ENCODE data around the gene BCKDHB.
"Not testable (repeated sequence)": the region's sequence is repeated elsewhere in the genome, so short reads cannot be mapped to it uniquely, and the experiment has no call there.

Gene BCKDHB

GRCh38 chr6:80280262-80281010 is 174.0 kb downstream of the BCKDHB start:
- no peak for DNase-seq
- WGBS (ENCODE audit: insufficient coverage) = 100% methylated on average over 2 of the region's 2 CpGs
- H3K9me3 ChIP-seq (ENCODE audit: control extremely low read depth in 1 of 5, control insufficient read depth in 4 of 5, insufficient read depth in 2 of 5, low read depth in 1 of 5, low read length in 4 of 5) = no peaks in the 10 kb centered on the region
- no peaks in the 10 kb centered on the region for H3K27me3 ChIP-seq (replicated peaks in 2 of 5; ENCODE audit: control insufficient read depth in 4 of 5, insufficient read depth in 5 of 5, low read length in 4 of 5)
- ChIA-PET CTCF (no interaction called here), POLR2A (no interaction called here)
- no peaks in the 10 kb centered on the region for H3K36me3 ChIP-seq (ENCODE audit: control insufficient read depth in 4 of 4, insufficient read depth in 4 of 4, low read length in 3 of 4)
- H3K27ac ChIP-seq (ENCODE audit: insufficient read depth in 1 of 2, low read depth in 1 of 2, low read length in 2 of 2, poor library complexity in 1 of 2, severe bottlenecking in 2 of 2) = no peak overlapping the region
- no peaks in the 10 kb centered on the region for H3K4me1 ChIP-seq (ENCODE audit: control extremely low read depth in 1 of 4, control insufficient read depth in 4 of 4, insufficient read depth in 4 of 4, low read length in 3 of 4)
- no peak overlapping the region for H3K4me3 ChIP-seq (ENCODE audit: control insufficient read depth in 1 of 7, extremely low read depth in 1 of 7, insufficient read depth in 4 of 7, low read depth in 2 of 7, low read length in 6 of 7)

GRCh38 chr6:80282913-80283554 is 176.6 kb downstream of the BCKDHB start:
- Histone ChIP-seq H3K4me1 (ENCODE audit: control extremely low read depth in 1 of 4, control insufficient read depth in 4 of 4, insufficient read depth in 4 of 4, low read length in 3 of 4) (no peaks in the 10 kb centered on the region), H3K27me3 (replicated peaks in 2 of 5; ENCODE audit: control insufficient read depth in 4 of 5, insufficient read depth in 5 of 5, low read length in 4 of 5) (no peaks in the 10 kb centered on the region), H3K4me3 (ENCODE audit: control insufficient read depth in 1 of 7, extremely low read depth in 1 of 7, insufficient read depth in 4 of 7, low read depth in 2 of 7, low read length in 6 of 7) (no peak overlapping the region), H3K9me3 (ENCODE audit: control extremely low read depth in 1 of 5, control insufficient read depth in 4 of 5, insufficient read depth in 2 of 5, low read depth in 1 of 5, low read length in 4 of 5) (no peaks in the 10 kb centered on the region), H3K27ac (ENCODE audit: insufficient read depth in 1 of 2, low read depth in 1 of 2, low read length in 2 of 2, poor library complexity in 1 of 2, severe bottlenecking in 2 of 2) (no peak overlapping the region), H3K36me3 (ENCODE audit: control insufficient read depth in 4 of 4, insufficient read depth in 4 of 4, low read length in 3 of 4) (no peaks in the 10 kb centered on the region)
- DNase-seq = no peak
- ChIA-PET POLR2A (no interaction called here), CTCF (no interaction called here)
- WGBS (ENCODE audit: insufficient coverage) = no CpG with 5 or more reads among the region's 2 CpGs

GRCh38 chr6:80287112-80287511 is 180.6 kb downstream of the BCKDHB start:
- ChIA-PET CTCF (no interaction called here), POLR2A (no interaction called here)
- DNase-seq = no peak
- Histone ChIP-seq H3K4me1 (ENCODE audit: control extremely low read depth in 1 of 4, control insufficient read depth in 4 of 4, insufficient read depth in 4 of 4, low read length in 3 of 4) (no peaks in the 10 kb centered on the region), H3K4me3 (ENCODE audit: control insufficient read depth in 1 of 7, extremely low read depth in 1 of 7, insufficient read depth in 4 of 7, low read depth in 2 of 7, low read length in 6 of 7) (no peak overlapping the region), H3K27me3 (replicated peaks in 2 of 5; ENCODE audit: control insufficient read depth in 4 of 5, insufficient read depth in 5 of 5, low read length in 4 of 5) (no peaks in the 10 kb centered on the region), H3K36me3 (ENCODE audit: control insufficient read depth in 4 of 4, insufficient read depth in 4 of 4, low read length in 3 of 4) (no peaks in the 10 kb centered on the region), H3K27ac (ENCODE audit: insufficient read depth in 1 of 2, low read depth in 1 of 2, low read length in 2 of 2, poor library complexity in 1 of 2, severe bottlenecking in 2 of 2) (no peak overlapping the region), H3K9me3 (ENCODE audit: control extremely low read depth in 1 of 5, control insufficient read depth in 4 of 5, insufficient read depth in 2 of 5, low read depth in 1 of 5, low read length in 4 of 5) (peaks cover 0 to 5% (median 1%) of the 10 kb centered on the region in 5 experiments)

- CTCF ChIA-PET = no interaction called here
- no peak overlapping the region for H3K27ac ChIP-seq (ENCODE audit: insufficient read depth in 1 of 2, low read depth in 1 of 2, low read length in 2 of 2, poor library complexity in 1 of 2, severe bottlenecking in 2 of 2)
- H3K4me1 ChIP-seq (ENCODE audit: control extremely low read depth in 1 of 4, control insufficient read depth in 4 of 4, insufficient read depth in 4 of 4, low read length in 3 of 4) = no peaks in the 10 kb centered on the region
- DNase-seq = no peak
- 92% methylated on average over 2 of the region's 3 CpGs for WGBS (ENCODE audit: insufficient coverage)
- POLR2A ChIA-PET = no interaction called here
- no peak overlapping the region for H3K4me3 ChIP-seq (ENCODE audit: control insufficient read depth in 1 of 7, extremely low read depth in 1 of 7, insufficient read depth in 4 of 7, low read depth in 2 of 7, low read length in 6 of 7)
- peaks cover 0 to 6% (median 1%) of the 10 kb centered on the region in 5 experiments for H3K9me3 ChIP-seq (ENCODE audit: control extremely low read depth in 1 of 5, control insufficient read depth in 4 of 5, insufficient read depth in 2 of 5, low read depth in 1 of 5, low read length in 4 of 5)
- H3K27me3 ChIP-seq (replicated peaks in 2 of 5; ENCODE audit: control insufficient read depth in 4 of 5, insufficient read depth in 5 of 5, low read length in 4 of 5) = no peaks in the 10 kb centered on the region
- H3K36me3 ChIP-seq (ENCODE audit: control insufficient read depth in 4 of 4, insufficient read depth in 4 of 4, low read length in 3 of 4) = no peaks in the 10 kb centered on the region
These were observed 181.1 kb downstream of the BCKDHB start for GRCh38 chr6:80287607-80288006.

GRCh38 chr6:80289727-80290126 is 183.3 kb downstream of the BCKDHB start:
- no peak overlapping the region for H3K27ac ChIP-seq (ENCODE audit: insufficient read depth in 1 of 2, low read depth in 1 of 2, low read length in 2 of 2, poor library complexity in 1 of 2, severe bottlenecking in 2 of 2)
- WGBS (ENCODE audit: insufficient coverage) = 59% methylated on average over 3 of the region's 3 CpGs
- ChIA-PET CTCF (no interaction called here), POLR2A (no interaction called here)
- no peak for DNase-seq
- no peak overlapping the region for H3K4me3 ChIP-seq (ENCODE audit: control insufficient read depth in 1 of 7, extremely low read depth in 1 of 7, insufficient read depth in 4 of 7, low read depth in 2 of 7, low read length in 6 of 7)
- no peaks in the 10 kb centered on the region for H3K4me1 ChIP-seq (ENCODE audit: control extremely low read depth in 1 of 4, control insufficient read depth in 4 of 4, insufficient read depth in 4 of 4, low read length in 3 of 4)
- H3K9me3 ChIP-seq (ENCODE audit: control extremely low read depth in 1 of 5, control insufficient read depth in 4 of 5, insufficient read depth in 2 of 5, low read depth in 1 of 5, low read length in 4 of 5) = peaks cover 0 to 21% (median 13%) of the 10 kb centered on the region in 5 experiments
- H3K36me3 ChIP-seq (ENCODE audit: control insufficient read depth in 4 of 4, insufficient read depth in 4 of 4, low read length in 3 of 4) = no peaks in the 10 kb centered on the region
- H3K27me3 ChIP-seq (replicated peaks in 2 of 5; ENCODE audit: control insufficient read depth in 4 of 5, insufficient read depth in 5 of 5, low read length in 4 of 5) = no peaks in the 10 kb centered on the region

- WGBS (ENCODE audit: insufficient coverage) = 87% methylated on average over 3 of the region's 4 CpGs
- peaks cover 3 to 28% (median 21%) of the 10 kb centered on the region in 5 experiments for H3K9me3 ChIP-seq (ENCODE audit: control extremely low read depth in 1 of 5, control insufficient read depth in 4 of 5, insufficient read depth in 2 of 5, low read depth in 1 of 5, low read length in 4 of 5)
- DNase-seq = peak in 2 of 3 donors; percentile 9 to 15
- H3K27ac ChIP-seq (ENCODE audit: insufficient read depth in 1 of 2, low read depth in 1 of 2, low read length in 2 of 2, poor library complexity in 1 of 2, severe bottlenecking in 2 of 2); H3K36me3 ChIP-seq (ENCODE audit: control insufficient read depth in 4 of 4, insufficient read depth in 4 of 4, low read length in 3 of 4); POLR2A ChIA-PET; H3K4me3 ChIP-seq (ENCODE audit: control insufficient read depth in 1 of 7, extremely low read depth in 1 of 7, insufficient read depth in 4 of 7, low read depth in 2 of 7, low read length in 6 of 7); H3K4me1 ChIP-seq (ENCODE audit: control extremely low read depth in 1 of 4, control insufficient read depth in 4 of 4, insufficient read depth in 4 of 4, low read length in 3 of 4); CTCF ChIA-PET; H3K27me3 ChIP-seq (replicated peaks in 2 of 5; ENCODE audit: control insufficient read depth in 4 of 5, insufficient read depth in 5 of 5, low read length in 4 of 5): not testable (repeated sequence)
These were observed 188.1 kb downstream of the BCKDHB start for GRCh38 chr6:80294531-80294930.

- Histone ChIP-seq H3K9me3 (ENCODE audit: control extremely low read depth in 1 of 5, control insufficient read depth in 4 of 5, insufficient read depth in 2 of 5, low read depth in 1 of 5, low read length in 4 of 5) (peaks cover 0 to 3% (median 0%) of the 10 kb centered on the region in 5 experiments), H3K27ac (ENCODE audit: insufficient read depth in 1 of 2, low read depth in 1 of 2, low read length in 2 of 2, poor library complexity in 1 of 2, severe bottlenecking in 2 of 2) (no peak overlapping the region), H3K4me1 (ENCODE audit: control extremely low read depth in 1 of 4, control insufficient read depth in 4 of 4, insufficient read depth in 4 of 4, low read length in 3 of 4) (no peaks in the 10 kb centered on the region), H3K27me3 (replicated peaks in 2 of 5; ENCODE audit: control insufficient read depth in 4 of 5, insufficient read depth in 5 of 5, low read length in 4 of 5) (no peaks in the 10 kb centered on the region), H3K36me3 (ENCODE audit: control insufficient read depth in 4 of 4, insufficient read depth in 4 of 4, low read length in 3 of 4) (no peaks in the 10 kb centered on the region), H3K4me3 (ENCODE audit: control insufficient read depth in 1 of 7, extremely low read depth in 1 of 7, insufficient read depth in 4 of 7, low read depth in 2 of 7, low read length in 6 of 7) (no peak overlapping the region)
- DNase-seq = no peak
- ChIA-PET CTCF (no interaction called here), POLR2A (no interaction called here)
These were observed 196.2 kb downstream of the BCKDHB start for GRCh38 chr6:80302716-80303115.
